Measurements from ENCODE around the gene ICAM3. TPM values are rescaled to one million over a fixed set of nuclear protein-coding genes. Genes with fewer than 3 reads are reported as not detected.
A peak's percentile ranks its signal among the peaks of the same experiment; 100 is the strongest.

The ICAM3 gene
- total and polyA plus RNA-seq, 2 of the 4 experiments (the other 2 are of a cell fraction), result 6.6 to 11.7 TPM

GRCh38 chr19:10315335-10316214, 23.8 kb downstream of the ICAM3 start, which contains the start of gene FDX2 (continued):
- TF ChIP-seq CTCF (conservative IDR thresholded peaks at IDR 0.05; ENCODE audit: low read depth, low read length) (no peak), RFX5 (IDR thresholded peaks at IDR 0.05; ENCODE audit: low read depth, low read length) (no peak)

- no peak within 1 kb of the TSS for H3K14ac ChIP-seq (replicated peaks; ENCODE audit: low read depth, low read length)
- no peak within 1 kb of the TSS for H3K4me2 ChIP-seq (ENCODE audit: low read depth, low read length)
- dilution Hi-C loops (cut with HindIII; ENCODE audit: low sequenced_read_pairs, unreplicated experiment), result no loop called here
- H4K5ac ChIP-seq (ENCODE audit: low read depth, low read length), result no peak within 1 kb of the TSS
- no peak within 1 kb of the TSS for H2BK5ac ChIP-seq (ENCODE audit: low read depth, low read length, poor library complexity, severe bottlenecking)
- DNase-seq (no peak), ATAC-seq (ENCODE audit: low read depth) (no peak)
- no TSS peak for BruUV-seq (replicated peaks)
- peaks cover 8% of the 10 kb centered on the region; the same call in 1 of the 2 replicates for H3K9me1 ChIP-seq (ENCODE audit: insufficient read depth, low read length)
- no peaks in the 10 kb centered on the region for H3K27me3 ChIP-seq (ENCODE audit: control insufficient read depth, insufficient read depth, low read length)
- no peak within 1 kb of the TSS for H2BK20ac ChIP-seq (ENCODE audit: low read depth, low read length)
- H3K4me3 ChIP-seq (ENCODE audit: insufficient read depth, low read depth, low read length), result no peak within 1 kb of the TSS
- peaks cover 14% of the 10 kb centered on the region for H3K36me3 ChIP-seq (ENCODE audit: control insufficient read depth, insufficient read depth, low read length)
- H3K4me1 ChIP-seq (ENCODE audit: control insufficient read depth, insufficient read depth, low read length), result peaks cover 9% of the 10 kb centered on the region
- no peak within 1 kb of the TSS for H3K18ac ChIP-seq (ENCODE audit: low read depth, low read length)
- no peak within 1 kb of the TSS for H2BK120ac ChIP-seq (ENCODE audit: low read depth, low read length)
- H3K23ac ChIP-seq (ENCODE audit: low read depth, low read length), result no peak within 1 kb of the TSS
- H3K27ac ChIP-seq (ENCODE audit: insufficient read depth, low read length), result no peak within 1 kb of the TSS
- ChIA-PET CTCF (no interaction called here), POLR2A (ENCODE audit: unreplicated experiment) (no interaction called here)
- H4K91ac ChIP-seq (ENCODE audit: insufficient read depth, low read depth, low read length), result no peak within 1 kb of the TSS
- no peak within 1 kb of the TSS for H3K9ac ChIP-seq (ENCODE audit: low read depth, low read length)
- H3K56ac ChIP-seq (ENCODE audit: extremely low read depth, insufficient read depth, low read length), result no peak within 1 kb of the TSS
- no peak within 1 kb of the TSS for H2AK5ac ChIP-seq (ENCODE audit: low read depth, low read length)
- in situ Hi-C loops (cut with MboI; ENCODE audit: low sequenced_read_pairs), result no loop called here
- intact Hi-C loops (cut with micrococcal nuclease), result no loop called here
- H2BK15ac ChIP-seq (ENCODE audit: low read depth, low read length), result no peak within 1 kb of the TSS
- TF ChIP-seq RCOR1 (IDR thresholded peaks at IDR 0.05; ENCODE audit: insufficient replicate concordance, low read length), result no peak
- 92% methylated on average over 9 of the region's 24 CpGs; no CpG with 5 or more reads in 1 of the 2 experiments for WGBS, 2 experiments (ENCODE audit: extremely low coverage in 2 of 2, insufficient read length in 1 of 2)
- H4K8ac ChIP-seq (ENCODE audit: low read depth in 2 of 2, low read length in 2 of 2), result no peak within 1 kb of the TSS
- no peak within 1 kb of the TSS for H3K4ac ChIP-seq (ENCODE audit: low read depth, low read length)
- no peaks in the 10 kb centered on the region for H4K20me1 ChIP-seq (ENCODE audit: insufficient read depth, low read length)
- no peak within 1 kb of the TSS for H2AFZ ChIP-seq (replicated peaks; ENCODE audit: low read length, poor library complexity)
- peaks cover 6 to 10% of the 10 kb centered on the region in 2 experiments for H3K79me1 ChIP-seq (ENCODE audit: low read depth in 1 of 2, low read length in 2 of 2)
- H2AK9ac ChIP-seq (replicated peaks; ENCODE audit: low read depth, low read length, poor library complexity), result peak within 1 kb of the TSS; percentile 15
- no peaks in the 10 kb centered on the region for H3K9me3 ChIP-seq (ENCODE audit: control insufficient read depth, insufficient read depth, low read length)
Measured at GRCh38 chr19:10309423-10309822, 30.0 kb downstream of the ICAM3 start, which contains the start of gene ZGLP1. Gene ZGLP1 (minus strand): TSS chr19:10309815.
